Measurements from ENCODE around the gene ALKBH3.

The ALKBH3 gene

GRCh38 chr11:43944761-43945311 is 64.2 kb downstream of the ALKBH3 start:
- peak; percentile 84 for DNase-seq (ENCODE audit: low spot score)
- TF ChIP-seq, protein P1, sequence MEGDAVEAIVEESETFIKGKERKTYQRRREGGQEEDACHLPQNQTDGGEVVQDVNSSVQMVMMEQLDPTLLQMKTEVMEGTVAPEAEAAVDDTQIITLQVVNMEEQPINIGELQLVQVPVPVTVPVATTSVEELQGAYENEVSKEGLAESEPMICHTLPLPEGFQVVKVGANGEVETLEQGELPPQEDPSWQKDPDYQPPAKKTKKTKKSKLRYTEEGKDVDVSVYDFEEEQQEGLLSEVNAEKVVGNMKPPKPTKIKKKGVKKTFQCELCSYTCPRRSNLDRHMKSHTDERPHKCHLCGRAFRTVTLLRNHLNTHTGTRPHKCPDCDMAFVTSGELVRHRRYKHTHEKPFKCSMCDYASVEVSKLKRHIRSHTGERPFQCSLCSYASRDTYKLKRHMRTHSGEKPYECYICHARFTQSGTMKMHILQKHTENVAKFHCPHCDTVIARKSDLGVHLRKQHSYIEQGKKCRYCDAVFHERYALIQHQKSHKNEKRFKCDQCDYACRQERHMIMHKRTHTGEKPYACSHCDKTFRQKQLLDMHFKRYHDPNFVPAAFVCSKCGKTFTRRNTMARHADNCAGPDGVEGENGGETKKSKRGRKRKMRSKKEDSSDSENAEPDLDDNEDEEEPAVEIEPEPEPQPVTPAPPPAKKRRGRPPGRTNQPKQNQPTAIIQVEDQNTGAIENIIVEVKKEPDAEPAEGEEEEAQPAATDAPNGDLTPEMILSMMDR (IDR thresholded peaks at IDR 0.05; ENCODE audit: borderline replicate concordance, control extremely low read depth, extremely low read depth, insufficient read depth, missing control alignments), result peak; percentile 71
- in situ Hi-C loops (cut with MboI; ENCODE audit: low sequenced_read_pairs, unreplicated experiment), result no loop called here

GRCh38 chr11:43947003-43947500 is 66.4 kb downstream of the ALKBH3 start:
- DNase-seq (ENCODE audit: low spot score), result no peak
- in situ Hi-C loops (cut with MboI; ENCODE audit: low sequenced_read_pairs, unreplicated experiment), result no loop called here
- TF ChIP-seq, protein P1 (IDR thresholded peaks at IDR 0.05; ENCODE audit: borderline replicate concordance, control extremely low read depth, extremely low read depth, insufficient read depth, missing control alignments), result no peak

- no peak for DNase-seq (ENCODE audit: low spot score)
- in situ Hi-C loops (cut with MboI; ENCODE audit: low sequenced_read_pairs, unreplicated experiment), result no loop called here
- TF ChIP-seq, protein P1 (IDR thresholded peaks at IDR 0.05; ENCODE audit: borderline replicate concordance, control extremely low read depth, extremely low read depth, insufficient read depth, missing control alignments), result no peak
Observed at GRCh38 chr11:43947815-43948214, 67.2 kb downstream of the ALKBH3 start.

- DNase-seq (ENCODE audit: low spot score), result no peak
- TF ChIP-seq, protein P1 (IDR thresholded peaks at IDR 0.05; ENCODE audit: borderline replicate concordance, control extremely low read depth, extremely low read depth, insufficient read depth, missing control alignments), result no peak
- in situ Hi-C loops (cut with MboI; ENCODE audit: low sequenced_read_pairs, unreplicated experiment), result no loop called here
Observed at GRCh38 chr11:43948341-43949225, 68.0 kb downstream of the ALKBH3 start.

DNA sequence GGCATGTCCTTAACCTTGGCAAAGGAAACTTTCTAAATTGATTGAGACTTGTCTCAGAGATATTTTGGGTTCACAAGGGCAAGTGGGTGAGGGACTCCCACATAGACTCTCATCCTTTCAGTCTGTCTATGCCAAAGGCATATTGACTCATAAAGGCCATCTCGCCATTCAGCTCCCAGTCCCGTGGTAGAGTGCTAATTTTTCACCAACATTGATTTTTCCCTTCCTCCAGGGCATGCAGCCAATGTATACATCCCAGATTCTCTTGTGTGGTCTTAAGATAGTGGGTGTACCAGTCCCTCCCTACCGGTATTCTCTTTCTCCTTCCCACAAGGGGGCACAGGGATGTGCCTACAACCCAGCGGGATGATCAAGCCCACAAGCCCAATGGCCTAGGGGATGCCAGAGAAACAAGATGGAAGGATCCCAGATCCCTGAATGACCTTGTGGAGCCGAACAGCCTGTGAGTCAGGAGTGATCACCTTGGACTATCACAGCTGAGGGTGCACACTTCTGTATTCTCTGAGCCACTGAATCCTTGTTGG is 69.8 kb downstream of the ALKBH3 start:
- TF ChIP-seq, protein P1 (IDR thresholded peaks at IDR 0.05; ENCODE audit: borderline replicate concordance, control extremely low read depth, extremely low read depth, insufficient read depth, missing control alignments), result no peak
- in situ Hi-C loops (cut with MboI; ENCODE audit: low sequenced_read_pairs, unreplicated experiment), result no loop called here
- no peak for DNase-seq (ENCODE audit: low spot score)

GRCh38 chr11:43951231-43951630 is 70.6 kb downstream of the ALKBH3 start:
- in situ Hi-C loops (cut with MboI; ENCODE audit: low sequenced_read_pairs, unreplicated experiment), result no loop called here
- no peak for DNase-seq (ENCODE audit: low spot score)
- TF ChIP-seq, protein P1 (IDR thresholded peaks at IDR 0.05; ENCODE audit: borderline replicate concordance, control extremely low read depth, extremely low read depth, insufficient read depth, missing control alignments), result no peak
